Mesendoderm (in vitro differentiated cells): ENCODE results near the gene SH3RF1.

Source experiments
- DNase-seq: peaks from one replicate; pipeline ENCODE4 v3.0.0; 2013
- H2AK5ac ChIP-seq: 2 replicates; pipeline ENCODE4 v1.6.1; 2013; ENCODE audit warnings: low read length, inconsistent platforms
- H2BK120ac ChIP-seq: 2 replicates; pipeline ENCODE4 v1.6.1; 2013; ENCODE audit warnings: low read depth, mild to moderate bottlenecking, low read length, moderate library complexity, mixed read lengths
- H2BK15ac ChIP-seq: replicated peaks from 2 replicates; pipeline ENCODE4 v1.6.1; 2013; ENCODE audit warnings: low read depth, mild to moderate bottlenecking, moderate library complexity
- H2BK5ac ChIP-seq: 2 replicates; pipeline ENCODE4 v1.6.1; 2013; ENCODE audit warnings: low read length, inconsistent platforms
- H3K18ac ChIP-seq: 2 replicates; pipeline ENCODE4 v1.6.1; 2013; ENCODE audit warnings: mild to moderate bottlenecking, low read length, mixed read lengths
- H3K23ac ChIP-seq: one replicate; pipeline ENCODE4 v1.6.1; 2013; ENCODE audit warnings: low read length
- H3K27ac ChIP-seq: 2 replicates; pipeline ENCODE4 v1.5.1; 2013; ENCODE audit warnings: low read depth, mild to moderate bottlenecking, inconsistent platforms, low read length, moderate library complexity
- H3K27me3 ChIP-seq: 2 replicates; pipeline ENCODE4 v1.6.1; 2013; ENCODE audit warnings: low read length, control low read depth, mild to moderate bottlenecking, inconsistent platforms; ENCODE audit not compliant: insufficient read depth, poor library complexity
- H3K36me3 ChIP-seq: 2 replicates; pipeline ENCODE4 v1.6.1; 2013; ENCODE audit warnings: low read length, inconsistent platforms; ENCODE audit not compliant: control insufficient read depth, insufficient read depth
- H3K4ac ChIP-seq: one replicate; pipeline ENCODE4 v1.6.1; 2013; ENCODE audit warnings: low read depth, mild to moderate bottlenecking, low read length, moderate library complexity
- H3K4me1 ChIP-seq: 2 replicates; pipeline ENCODE4 v1.6.1; 2013; ENCODE audit warnings: low read depth, low read length, inconsistent platforms; ENCODE audit not compliant: control insufficient read depth
- H3K4me2 ChIP-seq: 2 replicates; pipeline ENCODE4 v1.6.1; 2013; ENCODE audit warnings: low read length
- H3K4me3 ChIP-seq: 2 replicates; pipeline ENCODE4 v1.5.1; 2013; ENCODE audit warnings: mild to moderate bottlenecking, low read length
- H3K56ac ChIP-seq: one replicate; pipeline ENCODE4 v1.6.1; 2013; ENCODE audit warnings: low read length
- H3K79me1 ChIP-seq: 2 replicates; pipeline ENCODE4 v1.6.1; 2013; ENCODE audit warnings: low read length, inconsistent platforms
- H3K79me2 ChIP-seq: 2 replicates; pipeline ENCODE4 v1.6.1; 2013; ENCODE audit warnings: mild to moderate bottlenecking, low read length; ENCODE audit not compliant: control insufficient read depth, insufficient read depth
- H3K9ac ChIP-seq: 2 replicates; pipeline ENCODE4 v1.6.1; 2013; ENCODE audit warnings: low read length, inconsistent platforms
- H4K5ac ChIP-seq: one replicate; pipeline ENCODE4 v1.6.1; 2013; ENCODE audit warnings: low read length
- H4K8ac ChIP-seq: one replicate; pipeline ENCODE4 v1.6.1; 2013; ENCODE audit warnings: low read depth, mild to moderate bottlenecking, control low read depth, low read length, moderate library complexity
- WGBS: extraction: QIAGEN DNeasy Blood & Tissue Kit; methylation state at CpG from one replicate; pipeline ENCODE4 v1.1.7; 2013; ENCODE audit warnings: low lambda C conversion rate, missing lambda C conversion rate; ENCODE audit not compliant: insufficient coverage; ENCODE audit errors: extremely low coverage; 5-methylcytosine and 5-hydroxymethylcytosine counted together

SH3RF1 gene

DNA sequence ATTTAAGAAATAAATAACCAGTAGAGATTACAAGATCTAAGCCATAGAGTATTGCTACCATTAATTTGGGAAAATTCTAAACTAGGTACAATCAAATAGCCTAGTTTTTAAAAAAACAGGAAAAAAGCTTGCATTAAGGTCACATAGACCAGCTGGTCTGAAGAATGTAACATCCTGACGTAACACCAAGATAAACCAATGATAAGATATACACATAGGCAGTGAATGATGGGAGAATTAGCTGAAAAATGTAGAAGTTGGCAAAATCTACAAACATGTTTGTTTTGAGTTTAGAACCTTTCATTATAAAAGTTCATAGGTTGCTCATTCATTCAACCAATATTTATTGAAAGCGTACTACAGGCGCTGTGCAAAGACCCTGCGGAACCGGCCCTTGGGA is 120.0 kb downstream of the SH3RF1 start:
- H3K79me2 ChIP-seq: no peaks in the 10 kb centered on the region
- no peak overlapping the region for H3K4ac ChIP-seq
- no peaks in the 10 kb centered on the region for H3K36me3 ChIP-seq
- WGBS: no CpG with 5 or more reads among the region's 5 CpGs
- H3K79me1 ChIP-seq: peaks cover 1% of the 10 kb centered on the region
- H2BK15ac ChIP-seq: no peak overlapping the region
- H3K4me2 ChIP-seq: no peak overlapping the region
- no peak overlapping the region for H3K18ac ChIP-seq
- H2AK5ac ChIP-seq: no peak overlapping the region
- H3K27ac ChIP-seq: no peak overlapping the region
- no peak overlapping the region for H3K56ac ChIP-seq
- H3K27me3 ChIP-seq: no peaks in the 10 kb centered on the region
- no peak overlapping the region for H4K8ac ChIP-seq
- no peak overlapping the region for H2BK120ac ChIP-seq
- DNase-seq: no peak
- no peaks in the 10 kb centered on the region for H3K4me1 ChIP-seq
- H2BK5ac ChIP-seq: no peak overlapping the region
- H4K5ac ChIP-seq: no peak overlapping the region
- no peak overlapping the region for H3K9ac ChIP-seq
- no peak overlapping the region for H3K23ac ChIP-seq
- no peak overlapping the region for H3K4me3 ChIP-seq

DNA sequence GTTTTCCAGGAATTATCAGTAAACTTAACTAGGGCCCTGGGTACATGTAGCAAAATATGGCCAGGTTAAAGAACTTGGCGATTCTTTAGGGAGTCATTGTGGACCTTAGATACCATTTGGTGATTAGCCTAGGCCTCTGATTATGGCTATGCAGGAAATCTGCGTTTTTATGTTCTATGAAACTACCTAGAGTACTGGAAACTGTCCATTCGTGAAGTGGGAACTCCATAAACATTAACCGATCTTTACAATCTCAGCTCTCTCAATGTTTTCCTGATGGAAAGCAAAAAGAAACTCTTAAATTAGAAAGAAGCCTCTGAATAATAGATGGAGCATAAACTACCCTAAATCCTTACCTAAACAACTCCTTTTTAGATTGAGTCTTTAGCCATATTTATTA is 121.9 kb downstream of the SH3RF1 start:
- Histone ChIP-seq H3K18ac (no peak overlapping the region), H3K23ac (no peak overlapping the region), H4K8ac (no peak overlapping the region), H3K4me3 (no peak overlapping the region), H4K5ac (no peak overlapping the region), H3K4me1 (no peaks in the 10 kb centered on the region), H3K36me3 (no peaks in the 10 kb centered on the region), H3K4me2 (no peak overlapping the region), H3K79me1 (peaks cover 1% of the 10 kb centered on the region), H3K27ac (no peak overlapping the region), H3K9ac (no peak overlapping the region), H3K79me2 (no peaks in the 10 kb centered on the region), H2AK5ac (no peak overlapping the region), H3K27me3 (no peaks in the 10 kb centered on the region), H2BK5ac (no peak overlapping the region), H2BK15ac (no peak overlapping the region), H3K4ac (no peak overlapping the region), H2BK120ac (no peak overlapping the region), H3K56ac (no peak overlapping the region)
- no peak for DNase-seq
- WGBS: no CpG with 5 or more reads among the region's 4 CpGs

DNA sequence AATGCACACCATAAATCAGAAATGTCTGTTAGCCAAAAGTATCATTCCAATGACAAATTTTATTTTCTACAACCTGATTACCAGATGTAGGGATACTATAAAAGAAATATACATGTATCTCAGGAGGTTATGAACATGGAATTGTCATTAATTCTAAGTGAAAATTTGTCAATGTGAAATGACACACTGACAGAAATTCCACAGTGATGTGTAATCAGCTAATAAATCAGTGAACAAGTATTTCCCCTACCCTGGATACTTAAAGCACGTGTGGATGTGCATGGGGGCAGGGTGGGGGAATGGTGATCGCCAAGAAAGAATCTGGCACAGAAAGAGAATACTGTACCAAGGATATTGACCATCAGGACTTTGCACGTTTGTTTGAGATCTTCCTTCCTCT is 123.6 kb downstream of the SH3RF1 start:
- no peak overlapping the region for H3K56ac ChIP-seq
- WGBS: no CpG with 5 or more reads among the region's 3 CpGs
- H2BK120ac ChIP-seq: no peak overlapping the region
- no peak overlapping the region for H4K8ac ChIP-seq
- no peaks in the 10 kb centered on the region for H3K4me1 ChIP-seq
- no peak overlapping the region for H3K27ac ChIP-seq
- no peaks in the 10 kb centered on the region for H3K79me1 ChIP-seq
- H3K4me2 ChIP-seq: no peak overlapping the region
- DNase-seq: no peak
- no peak overlapping the region for H3K18ac ChIP-seq
- no peak overlapping the region for H3K23ac ChIP-seq
- H2BK5ac ChIP-seq: no peak overlapping the region
- no peak overlapping the region for H4K5ac ChIP-seq
- H3K36me3 ChIP-seq: no peaks in the 10 kb centered on the region
- H3K4me3 ChIP-seq: no peak overlapping the region
- H2AK5ac ChIP-seq: no peak overlapping the region
- no peak overlapping the region for H2BK15ac ChIP-seq
- H3K4ac ChIP-seq: no peak overlapping the region
- no peaks in the 10 kb centered on the region for H3K79me2 ChIP-seq
- H3K9ac ChIP-seq: no peak overlapping the region
- H3K27me3 ChIP-seq: no peaks in the 10 kb centered on the region

DNA sequence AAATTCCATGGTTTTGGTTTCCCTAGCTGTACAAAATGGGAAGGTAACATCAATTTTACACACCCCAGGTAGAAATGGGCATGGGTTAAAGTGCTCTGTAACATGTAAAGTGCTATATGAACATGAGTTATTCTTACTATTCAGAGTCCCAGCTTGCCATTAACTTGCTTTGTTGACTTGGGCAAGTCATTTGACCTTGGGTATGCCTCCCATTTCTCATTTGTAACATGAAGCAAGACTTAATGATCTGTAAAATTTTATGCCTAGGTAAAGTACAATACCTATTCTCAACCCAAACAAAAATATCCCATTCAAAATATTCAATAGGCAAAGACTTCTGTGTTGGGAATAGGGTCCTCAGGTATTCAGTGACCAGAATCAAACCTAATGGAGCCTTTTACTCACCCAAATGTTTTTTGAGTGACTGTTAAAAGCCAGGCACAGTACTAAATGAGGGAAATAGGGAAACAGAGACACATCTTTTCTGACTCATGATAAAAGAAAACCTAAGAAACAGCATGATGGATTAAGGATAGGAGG is 126.6 kb downstream of the SH3RF1 start:
- Histone ChIP-seq H2BK5ac (no peak overlapping the region), H3K4me2 (no peak overlapping the region), H3K79me2 (no peaks in the 10 kb centered on the region), H3K27me3 (no peaks in the 10 kb centered on the region), H3K4me3 (no peak overlapping the region), H3K56ac (no peak overlapping the region), H4K5ac (no peak overlapping the region), H3K27ac (no peak overlapping the region), H4K8ac (no peak overlapping the region), H2BK15ac (no peak overlapping the region), H2BK120ac (no peak overlapping the region), H3K18ac (no peak overlapping the region), H3K4ac (no peak overlapping the region), H3K9ac (no peak overlapping the region), H3K79me1 (no peaks in the 10 kb centered on the region), H3K36me3 (no peaks in the 10 kb centered on the region), H3K23ac (no peak overlapping the region), H3K4me1 (no peaks in the 10 kb centered on the region), H2AK5ac (no peak overlapping the region)
- no peak for DNase-seq

DNA sequence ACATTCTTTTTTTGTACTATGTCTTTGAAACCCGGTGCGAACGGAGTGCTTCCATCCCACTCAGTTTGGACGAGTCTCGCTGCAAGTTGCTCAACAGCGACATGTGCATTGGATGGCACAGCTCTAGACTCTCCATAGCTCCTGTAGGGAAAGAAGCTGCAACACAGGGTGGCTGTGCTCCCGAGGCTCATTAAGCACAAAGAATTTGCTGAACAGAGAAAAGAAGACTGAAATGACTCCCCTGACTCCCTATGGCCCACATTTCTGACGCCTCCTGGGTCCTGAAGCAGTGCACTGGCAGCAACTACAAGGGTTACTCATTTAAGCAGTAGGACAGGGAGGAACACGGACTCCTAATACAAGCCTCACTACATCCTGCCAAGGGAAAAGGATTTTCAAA is 127.4 kb downstream of the SH3RF1 start:
- no peak overlapping the region for H3K4me3 ChIP-seq
- no peak overlapping the region for H3K4ac ChIP-seq
- no peak overlapping the region for H4K5ac ChIP-seq
- H3K4me2 ChIP-seq: no peak overlapping the region
- no peak overlapping the region for H3K18ac ChIP-seq
- no peaks in the 10 kb centered on the region for H3K79me1 ChIP-seq
- no peaks in the 10 kb centered on the region for H3K36me3 ChIP-seq
- H3K9ac ChIP-seq: no peak overlapping the region
- H3K27ac ChIP-seq: no peak overlapping the region
- H3K79me2 ChIP-seq: no peaks in the 10 kb centered on the region
- no peak overlapping the region for H2BK15ac ChIP-seq
- H2AK5ac ChIP-seq: no peak overlapping the region
- H3K23ac ChIP-seq: no peak overlapping the region
- no peak overlapping the region for H4K8ac ChIP-seq
- no peak overlapping the region for H2BK120ac ChIP-seq
- no CpG with 5 or more reads among the region's 9 CpGs for WGBS
- no peaks in the 10 kb centered on the region for H3K4me1 ChIP-seq
- H3K27me3 ChIP-seq: no peaks in the 10 kb centered on the region
- H3K56ac ChIP-seq: no peak overlapping the region
- no peak for DNase-seq
- no peak overlapping the region for H2BK5ac ChIP-seq

DNA sequence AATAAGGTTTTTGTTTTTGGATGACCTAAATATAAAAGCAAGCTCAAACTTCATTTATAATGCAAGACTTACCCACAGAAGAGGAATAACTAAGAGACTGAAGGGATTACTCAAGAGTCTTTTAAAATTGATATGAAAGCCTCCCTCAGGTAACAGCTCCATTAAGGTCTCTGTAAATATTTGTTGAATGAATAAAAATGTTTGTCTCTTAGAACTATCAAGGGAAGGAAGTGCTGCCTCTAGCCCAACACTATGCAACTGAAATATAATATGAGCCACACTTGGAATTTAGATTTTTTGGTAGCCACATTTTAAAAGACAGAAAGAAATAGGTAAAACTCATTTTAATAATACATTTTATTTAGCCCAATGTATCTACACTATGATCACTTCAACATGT is 127.8 kb downstream of the SH3RF1 start:
- no peak overlapping the region for H2BK5ac ChIP-seq
- H3K9ac ChIP-seq: no peak overlapping the region
- no peak overlapping the region for H3K4me3 ChIP-seq
- H3K56ac ChIP-seq: no peak overlapping the region
- no peak overlapping the region for H3K18ac ChIP-seq
- H3K4me1 ChIP-seq: no peaks in the 10 kb centered on the region
- no peak overlapping the region for H2AK5ac ChIP-seq
- H4K8ac ChIP-seq: no peak overlapping the region
- H3K27me3 ChIP-seq: no peaks in the 10 kb centered on the region
- H2BK15ac ChIP-seq: no peak overlapping the region
- H2BK120ac ChIP-seq: no peak overlapping the region
- no peak overlapping the region for H3K4me2 ChIP-seq
- H3K79me1 ChIP-seq: no peaks in the 10 kb centered on the region
- H3K4ac ChIP-seq: no peak overlapping the region
- H3K79me2 ChIP-seq: no peaks in the 10 kb centered on the region
- H3K27ac ChIP-seq: no peak overlapping the region
- H3K23ac ChIP-seq: no peak overlapping the region
- H3K36me3 ChIP-seq: no peaks in the 10 kb centered on the region
- no peak overlapping the region for H4K5ac ChIP-seq
- no peak for DNase-seq
